ENCODE measurements around the gene AHCY. TPM values are rescaled to one million over a fixed set of nuclear protein-coding genes. Genes with fewer than 3 reads are reported as not detected.

Gene AHCY
- total RNA-seq (2022; extraction: Qiagen RNA extraction; ENCODE audit: low read depth) = 300 to 337 TPM (median 324 TPM) in 5 replicates

DNA sequence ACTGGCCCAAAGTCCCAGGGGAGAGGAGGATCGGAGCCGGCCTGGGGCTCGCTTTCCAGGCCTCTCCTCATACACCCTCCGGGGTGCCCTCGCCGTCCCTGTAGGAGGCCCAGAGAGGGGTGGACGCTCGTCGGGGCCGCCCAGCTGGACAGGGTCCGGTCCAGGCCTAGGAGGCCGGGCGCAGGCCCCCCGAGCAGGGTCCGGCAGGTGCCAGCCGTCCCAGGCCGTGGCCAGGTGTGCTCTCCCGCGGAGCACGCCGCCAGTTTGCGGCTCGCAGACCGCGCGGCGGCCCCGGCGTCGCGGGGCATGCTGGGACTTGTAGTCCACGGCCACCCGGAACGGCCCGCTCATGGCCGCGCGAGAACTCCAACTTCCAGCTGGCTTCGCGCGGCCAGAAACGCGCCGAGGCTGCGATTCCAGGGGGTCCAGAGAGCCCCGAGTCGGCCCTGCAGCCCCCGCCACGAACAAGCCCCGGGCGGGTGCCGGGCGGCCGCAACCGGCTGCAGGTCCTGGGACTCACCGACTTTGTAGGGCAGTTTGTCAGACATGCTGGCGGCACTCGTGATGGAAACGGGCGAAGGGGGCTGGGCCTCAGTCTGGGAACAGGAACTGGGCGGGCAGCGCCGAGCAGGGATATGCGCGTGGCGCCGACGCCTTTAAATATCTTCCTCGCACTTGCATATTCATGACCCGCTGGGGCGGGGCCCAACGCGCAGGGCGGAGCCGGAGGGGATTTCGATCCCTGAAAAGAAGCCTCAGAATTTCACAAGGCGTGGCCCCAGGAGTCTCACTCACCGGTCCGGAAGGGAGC lies at the start of gene AHCY:
Gene AHCY (minus strand): TSS at position 633 of the 811 bp plus-strand sequence. CDS start 85 bp downstream, at position 548.

DNA sequence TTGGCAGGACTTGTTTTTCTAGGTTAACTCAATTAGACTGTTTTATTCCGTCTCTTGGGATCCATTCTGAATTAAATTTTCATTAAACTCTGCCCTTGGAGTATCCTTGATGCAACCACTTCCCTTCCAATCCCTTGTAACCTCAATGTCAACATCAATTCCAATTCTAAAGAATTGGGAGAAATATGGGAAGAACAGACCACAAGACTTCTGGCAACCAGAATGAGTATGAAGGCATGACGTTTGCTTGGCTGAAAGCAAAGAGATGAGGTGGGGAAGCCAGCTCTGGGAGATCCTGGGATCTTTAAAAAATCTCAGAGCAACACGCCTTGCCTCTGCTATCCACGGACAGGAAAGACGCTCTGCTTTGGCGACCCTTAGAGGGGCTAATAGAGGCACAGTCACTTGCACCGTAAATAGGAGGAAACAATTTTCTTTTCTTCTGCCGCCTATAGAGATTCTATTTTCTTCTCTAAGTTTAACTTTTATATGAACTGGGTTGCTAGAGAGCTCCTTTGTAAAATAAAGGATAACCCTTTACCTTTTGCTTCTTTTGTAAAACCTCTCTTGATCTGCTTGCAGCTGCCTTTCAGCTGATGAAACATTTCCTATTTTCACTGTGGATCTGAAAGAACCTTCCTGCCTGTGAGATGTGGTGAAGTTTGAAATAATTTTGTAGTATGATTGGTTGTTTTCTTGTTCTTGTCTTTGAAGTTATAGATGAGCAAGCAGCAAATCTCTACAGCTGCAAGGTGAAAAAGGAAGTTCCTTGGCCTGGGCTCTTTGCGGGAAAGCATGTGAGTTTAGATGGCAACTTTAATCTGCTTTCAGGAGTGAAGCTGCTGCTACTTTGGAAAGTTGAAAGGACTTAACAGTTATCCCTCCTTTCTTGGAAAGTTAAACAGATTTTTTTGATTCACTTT lies 62.2 kb downstream of the AHCY start, which contains the start of gene ASIP:
Gene ASIP (plus strand): TSS at position 731 of the 923 bp plus-strand sequence. CDS start 18,952 bp downstream, outside the sequence.

Other genes starting within 250 kb of the AHCY start
- 96.0 to 129 TPM (median 104 TPM) in 5 replicates for gene EIF2S2, start 191.1 kb downstream of the AHCY start, total RNA-seq (2022; extraction: Qiagen RNA extraction; ENCODE audit: low read depth)
- gene ASIP, start 61.9 kb downstream of the AHCY start, total RNA-seq (2022; extraction: Qiagen RNA extraction; ENCODE audit: low read depth) = not detected in 5 replicates
- 19.5 to 35.8 TPM (median 32.0 TPM) in 5 replicates for gene ITCH, start 59.9 kb upstream of the AHCY start, total RNA-seq (2022; extraction: Qiagen RNA extraction; ENCODE audit: low read depth)
- gene DYNLRB1, start 213.1 kb upstream of the AHCY start, total RNA-seq (2022; extraction: Qiagen RNA extraction; ENCODE audit: low read depth) = 221 to 257 TPM (median 231 TPM) in 5 replicates